HepG2 (cell line): Measurements from ENCODE around the gene SPEM2. TPM values are rescaled to one million over a fixed set of nuclear protein-coding genes. Genes with fewer than 3 reads are reported as not detected.

Experiments used
- ATAC-seq: fragments of 200-7000 bp; cut with Tn5 transposase; 3 replicates; pipeline ENCODE4 v1.9.1; 2020; ENCODE audit warnings: mild to moderate bottlenecking, moderate library complexity
- BruUV-seq: library from RNA; stranded (reverse); fragments of 400-500 nt; replicated peaks from 2 replicates; lab custom pipeline; 2021; lab: Mats Ljungman, UMichigan
- CTCF ChIA-PET: fragments of 300-600 bp; formaldehyde crosslinking; extraction: SDS; loops from one replicate; lab custom pipeline; 2021; ENCODE audit warnings: low total read pairs, inconsistent platforms, low intra/inter-chr PET ratio; lab: Yijun Ruan, JAX
- POLR2A ChIA-PET: fragments of 350-600 bp; sonication (Branson Sonifier 250); formaldehyde crosslinking; loops from one replicate; lab custom pipeline; 2020; ENCODE audit warnings: antibody characterized with exemption, inconsistent platforms; lab: Yijun Ruan, JAX
- DNase-seq: peaks from one replicate; pipeline ENCODE4 v3.0.0-alpha.2; 2015; ENCODE audit warnings: low spot score
- FAIRE-seq: peaks from 3 replicates; lab custom pipeline; 2011; peaks lifted over from hg19 to GRCh38; lab: Jason Lieb, UNC
- H2AFZ ChIP-seq: one replicate; pipeline ENCODE4 v1.6.1; 2011; ENCODE audit warnings: low read length, inconsistent platforms
- H3K27ac ChIP-seq: fragments of 300-600 bp; 3 replicates; pipeline ENCODE4 v1.8.0; 2011; ENCODE audit warnings: mixed run types, mild to moderate bottlenecking, mixed read lengths, low read length, inconsistent platforms; ENCODE audit not compliant: insufficient read depth; ENCODE audit errors: extremely low read length
- H3K27me3 ChIP-seq, 2 experiments: fragments of 200-600 bp in 1 of 2; 2 replicates in 1 of 2; 3 replicates in 1 of 2; pipeline versions ENCODE4 v1.6.0 to v1.8.0; 2011; ENCODE audit warnings: low read length in 2 of 2, mild to moderate bottlenecking in 2 of 2, moderate library complexity in 2 of 2, inconsistent platforms in 1 of 2; ENCODE audit not compliant: insufficient read depth in 2 of 2, control insufficient read depth in 1 of 2
- H3K36me3 ChIP-seq, 2 experiments: fragments of 200-600 bp in 1 of 2; replicated peaks in 1 of 2; 2 replicates in 1 of 2; 3 replicates in 1 of 2; pipeline versions ENCODE4 v1.5.1 to v1.8.0; 2011; ENCODE audit warnings: low read length in 2 of 2, inconsistent platforms in 1 of 2; ENCODE audit not compliant: insufficient read depth in 2 of 2, control insufficient read depth in 1 of 2
- H3K4me1 ChIP-seq: 2 replicates; pipeline ENCODE4 v1.5.1; 2012; ENCODE audit warnings: low read length, inconsistent platforms; ENCODE audit not compliant: insufficient read depth
- H3K4me2 ChIP-seq: 2 replicates; pipeline ENCODE4 v1.6.0; 2011; ENCODE audit warnings: low read depth, low read length, inconsistent platforms
- H3K4me3 ChIP-seq, 3 experiments: fragments of 200-600 bp in 1 of 3; sonication (generic), shearing (Covaris generic) in 1 of 3; replicated peaks in 1 of 3; 2 replicates each; pipeline ENCODE4 v1.5.1; 2011 to 2016; ENCODE audit warnings: low read length in 3 of 3, inconsistent platforms in 2 of 3, low read depth in 2 of 3, mild to moderate bottlenecking in 2 of 3, control low read depth in 1 of 3, mixed read lengths in 1 of 3; ENCODE audit not compliant: insufficient read depth in 1 of 3
- H3K79me2 ChIP-seq: one replicate; pipeline ENCODE4 v1.6.1; 2011; ENCODE audit warnings: low read length, inconsistent platforms; ENCODE audit not compliant: insufficient read depth
- H3K9ac ChIP-seq: 2 replicates; pipeline ENCODE4 v1.6.0; 2011; ENCODE audit warnings: mild to moderate bottlenecking, low read depth, low read length, inconsistent platforms; ENCODE audit not compliant: insufficient read depth
- H3K9me3 ChIP-seq: 2 replicates; pipeline ENCODE4 v1.5.1; 2012; ENCODE audit warnings: mild to moderate bottlenecking, low read length
- H4K20me1 ChIP-seq: 2 replicates; pipeline ENCODE4 v1.6.0; 2011; ENCODE audit warnings: inconsistent platforms, mild to moderate bottlenecking, low read length, moderate library complexity; ENCODE audit not compliant: insufficient read depth
- KLF6 ChIP-seq: IDR thresholded peaks from 2 replicates; pipeline ENCODE4 v1.8.0; 2016; ENCODE audit warnings: missing biosample characterization, missing genetic modification reagents
- NFAT5 ChIP-seq: sonication (generic); formaldehyde crosslinking; IDR thresholded peaks from 2 replicates; pipeline ENCODE4 v1.4.0; 2020; ENCODE audit warnings: missing genetic modification reagents
- POLR2G ChIP-seq: fragments of 200-400 bp; formaldehyde crosslinking; IDR thresholded peaks from 2 replicates; pipeline ENCODE4 v1.6.1; 2018; ENCODE audit warnings: mild to moderate bottlenecking, low read depth, low read length, moderate library complexity
- TSC22D2 ChIP-seq: sonication (generic); formaldehyde crosslinking; IDR thresholded peaks from 2 replicates; pipeline ENCODE4 v1.5.1; 2020; ENCODE audit warnings: missing genetic modification reagents, mild to moderate bottlenecking, borderline replicate concordance
- YY1 ChIP-seq: IDR thresholded peaks from 2 replicates; pipeline ENCODE4 v1.6.1; 2011; ENCODE audit warnings: low read length, low read depth, moderate library complexity, mild to moderate bottlenecking; ENCODE audit not compliant: insufficient read depth, insufficient replicate concordance
- ZBTB33 ChIP-seq: sonication (generic); formaldehyde crosslinking; IDR thresholded peaks from 2 replicates; pipeline ENCODE4 v1.4.0; 2020; ENCODE audit warnings: missing genetic modification reagents
- ZNF720 ChIP-seq: sonication (generic); formaldehyde crosslinking; IDR thresholded peaks from 2 replicates; pipeline ENCODE4 v1.4.0; 2020; ENCODE audit warnings: missing genetic modification reagents
- WGBS: methylation state at CpG from one replicate; pipeline ENCODE4 v1.1.6; 2017; ENCODE audit warnings: low lambda C conversion rate; 5-methylcytosine and 5-hydroxymethylcytosine counted together
- in situ Hi-C: cut with HindIII; loops from 2 replicates; pipeline ENCODE4 v1.10.0; 2017; ENCODE audit warnings: low pct_unique_long_range_greater_than_20kb; ENCODE audit not compliant: extremely low pct_ligation_motif_present
- intact Hi-C: fragments of 100-400 bp; cut with micrococcal nuclease; formaldehyde crosslinking; loops from one replicate; pipeline ENCODE4 v1.10.0; 2022; ENCODE audit not compliant: unreplicated experiment
- polyA plus RNA-seq, 8 experiments: library from polyadenylated mRNA; depleted of rRNA in 3 of 8; stranded (reverse) in 7 of 8; unstranded in 1 of 8; fragments of >200 nt; fragmentation: Illumina TruSeq in 4 of 8; extraction: Trizol in 4 of 8; gene quantifications; 2 replicates each; pipeline versions ENCODE4 v1.2.1 to v1.2.3, GENCODE V29; 2011 to 2016; ENCODE audit warnings: low read depth in 4 of 8, missing spikeins in 1 of 8, mixed read lengths in 1 of 8; ENCODE audit not compliant: insufficient read depth in 1 of 8
- total RNA-seq, 5 experiments: library from RNA; depleted of rRNA; stranded (reverse); fragments of >200 nt; fragmentation: Illumina TruSeq; extraction: Trizol; gene quantifications; 2 replicates each; pipeline ENCODE4 v1.2.3, GENCODE V29; 2016; ENCODE audit warnings: low read depth in 1 of 5

Gene SPEM2
- total and polyA plus RNA-seq, 2 of the 13 experiments (the other 11 are each of a cell fraction or from before 2014, with no cell fraction given): not detected

GRCh38 chr17:7417056-7417655 lies 8.3 kb upstream of the SPEM2 start:
- TF ChIP-seq ZBTB33 (peak; percentile 49; the same call in 1 of the 2 replicates), ZNF720 (no peak), KLF6 (no peak)
- POLR2A ChIA-PET: no interaction called here
- H3K27me3 ChIP-seq: peaks cover 1 to 5% of the 10 kb centered on the region in 2 experiments; a peak in 1 of 5 replicates
- no peak overlapping the region for H3K4me2 ChIP-seq
- no peaks in the 10 kb centered on the region for H3K9me3 ChIP-seq
- no TSS peak for BruUV-seq
- intact Hi-C loops (no loop called here), in situ Hi-C loops (no loop called here)
- CTCF ChIA-PET: no interaction called here
- no peaks in the 10 kb centered on the region for H4K20me1 ChIP-seq
- H2AFZ ChIP-seq: no peak overlapping the region
- ATAC-seq: no peak
- no peak overlapping the region for H3K4me3 ChIP-seq
- no peaks in the 10 kb centered on the region for H3K79me2 ChIP-seq
- 0 out of 2 replicates have a peak, but pooled peaks cover 13% of the 10 kb centered on the region for H3K4me1 ChIP-seq
- no peak for DNase-seq
- WGBS: 95% methylated on average over 50 of the region's 54 CpGs
- H3K36me3 ChIP-seq: no peaks in the 10 kb centered on the region
- FAIRE-seq: no peak
- H3K27ac ChIP-seq: no peak overlapping the region
- no peak overlapping the region for H3K9ac ChIP-seq

- no peaks in the 10 kb centered on the region for H3K36me3 ChIP-seq
- ChIA-PET CTCF (no interaction called here), POLR2A (no interaction called here)
- ATAC-seq: no peak
- no peak overlapping the region for H3K4me2 ChIP-seq
- no peaks in the 10 kb centered on the region for H3K79me2 ChIP-seq
- DNase-seq: no peak
- no TSS peak for BruUV-seq
- H4K20me1 ChIP-seq: no peaks in the 10 kb centered on the region
- no peak overlapping the region for H3K4me3 ChIP-seq
- FAIRE-seq: no peak
- WGBS: 67% methylated on average over 15 of the region's 18 CpGs
- H3K9me3 ChIP-seq: no peaks in the 10 kb centered on the region
- H3K27ac ChIP-seq: no peak overlapping the region
- peaks cover 13% of the 10 kb centered on the region; the same call in 1 of the 2 replicates for H3K4me1 ChIP-seq
- intact Hi-C loops (no loop called here), in situ Hi-C loops (no loop called here)
- no peak overlapping the region for H3K9ac ChIP-seq
- H2AFZ ChIP-seq: no peak overlapping the region
- peaks cover 2 to 5% of the 10 kb centered on the region in 2 experiments; a peak in 1 of 5 replicates for H3K27me3 ChIP-seq
- TF ChIP-seq POLR2G (0 out of 2 replicates have a peak, but pooled peaks have one; percentile 22), NFAT5 (CRISPR knock-in tag) (no peak), YY1 (no peak), TSC22D2 (CRISPR knock-in tag) (no peak)
Measured at GRCh38 chr17:7418472-7419152, 6.8 kb upstream of the SPEM2 start.
